Peyer's patch (tissue), 4 donors: Measurements from ENCODE around the gene GMPS.

Source experiments
- CTCF ChIP-seq, 6 experiments: fragments of 450-650 bp in 4 of 6; fragments of 200-600 bp in 2 of 6; sonication (generic) in 1 of 6; IDR thresholded peaks; one replicate each; pipeline ENCODE4 v1.5.1; 2017 to 2019; ENCODE audit warnings: antibody characterized with exemption in 6 of 6, mild to moderate bottlenecking in 3 of 6, moderate library complexity in 1 of 6
- POLR2A ChIP-seq, 2 donors: fragments of 450-650 bp; IDR thresholded peaks; one replicate each; pipeline ENCODE4 v1.5.1; 2017; ENCODE audit warnings: antibody characterized with exemption in 2 of 2, mild to moderate bottlenecking in 2 of 2, moderate library complexity in 2 of 2

GRCh38 chr3:155861476-155862183 is 8.8 kb upstream of the GMPS start:
- no peak for TF ChIP-seq CTCF (IDR thresholded peaks at IDR 0.05)
- TF ChIP-seq POLR2A (IDR thresholded peaks at IDR 0.05) = no peak
